CD4-positive, alpha-beta T cell (primary cell): Measurements from ENCODE around the gene DPYSL4. TPM values are rescaled to one million over a fixed set of nuclear protein-coding genes. Genes with fewer than 3 reads are reported as not detected.
A peak's percentile ranks its signal among the peaks of the same experiment; 100 is the strongest.

Experiments used
- ATAC-seq: fragments of 200-7000 bp; cut with Tn5 transposase; one replicate; pipeline ENCODE4 v1.10.0; 2022; ENCODE audit warnings: mild to moderate bottlenecking; ENCODE audit not compliant: poor library complexity
- CTCF ChIA-PET: fragments of 350-600 bp; sonication (Branson Sonifier 250); formaldehyde crosslinking; loops from one replicate; lab custom pipeline; 2021; ENCODE audit warnings: antibody characterized with exemption, inconsistent platforms; lab: Charles Lee
- POLR2A ChIA-PET: fragments of 350-600 bp; sonication (Branson Sonifier 250); formaldehyde crosslinking; loops from one replicate; lab custom pipeline; 2021; ENCODE audit warnings: antibody characterized with exemption, inconsistent platforms; lab: Charles Lee
- DNase-seq, 14 experiments: peaks; one replicate each; pipeline ENCODE4 v3.0.0-alpha.2; 2013 to 2020; ENCODE audit warnings: mixed read lengths in 2 of 14
- H3K27ac ChIP-seq, 2 donors: one replicate each; pipeline versions ENCODE4 v1.5.1 to v1.7.0; 2013; ENCODE audit warnings: low read length in 2 of 2, low read depth in 1 of 2, mild to moderate bottlenecking in 1 of 2
- H3K27me3 ChIP-seq, 2 experiments: 1 replicate in 1 of 2; 2 replicates in 1 of 2; pipeline versions ENCODE4 v1.6.1 to v1.7.0; 2013; ENCODE audit warnings: low read length in 2 of 2, control low read depth in 1 of 2, mild to moderate bottlenecking in 1 of 2, moderate library complexity in 1 of 2; ENCODE audit not compliant: insufficient read depth in 2 of 2, control insufficient read depth in 1 of 2
- H3K36me3 ChIP-seq: one replicate; pipeline ENCODE4 v1.6.1; 2013; ENCODE audit warnings: low read length, control low read depth; ENCODE audit not compliant: insufficient read depth
- H3K4me1 ChIP-seq: one replicate; pipeline ENCODE4 v1.6.1; 2013; ENCODE audit warnings: low read length, control low read depth; ENCODE audit not compliant: insufficient read depth
- H3K4me3 ChIP-seq: one replicate; pipeline ENCODE4 v1.5.1; 2013; ENCODE audit warnings: mild to moderate bottlenecking, low read length, moderate library complexity
- H3K9me3 ChIP-seq, 2 experiments: 1 replicate in 1 of 2; 2 replicates in 1 of 2; pipeline versions ENCODE4 v1.6.1 to v1.7.0; 2013; ENCODE audit warnings: low read length in 2 of 2, mild to moderate bottlenecking in 2 of 2, control low read depth in 1 of 2, moderate library complexity in 1 of 2; ENCODE audit not compliant: control insufficient read depth in 1 of 2, insufficient read depth in 1 of 2
- H3K27ac Mint-ChIP-seq: one replicate; pipeline ENCODE4 v1.8.0; 2020; ENCODE audit warnings: mixed read lengths
- H3K27me3 Mint-ChIP-seq: one replicate; pipeline ENCODE4 v1.8.0; 2021; ENCODE audit warnings: mixed read lengths
- H3K36me3 Mint-ChIP-seq: one replicate; pipeline ENCODE4 v1.8.0; 2021; ENCODE audit warnings: low read depth, mixed read lengths
- H3K4me1 Mint-ChIP-seq: one replicate; pipeline ENCODE4 v1.8.0; 2021; ENCODE audit warnings: low read depth, mixed read lengths
- H3K4me3 Mint-ChIP-seq: one replicate; pipeline ENCODE4 v1.8.0; 2020; ENCODE audit warnings: mild to moderate bottlenecking, mixed read lengths
- H3K9me3 Mint-ChIP-seq: one replicate; pipeline ENCODE4 v1.8.0; 2020; ENCODE audit warnings: mixed read lengths
- intact Hi-C, 2 experiments: fragments of 100-400 bp; cut with DNase I in 1 of 2; cut with micrococcal nuclease in 1 of 2; formaldehyde crosslinking; loops; one replicate each; pipeline versions ENCODE4 v1.15.1 to v1.9.0; 2023 to 2025; cut with DNase I, micrococcal nuclease
- total RNA-seq, 174 experiments: library from RNA in 2 of 174; stranded (reverse) in 2 of 174; gene quantifications; one replicate each; pipeline ENCODE4 v1.2.3 and lab custom pipeline; 2021 to 2026
- TF ChIP-seq, protein P1 (sequence below): fragments of 200-600 bp; IDR thresholded peaks from one replicate; pipeline ENCODE4 v1.8.0; 2022; ENCODE audit warnings: antibody characterized with exemption, mild to moderate bottlenecking

Gene DPYSL4
- total RNA-seq, 2 experiments from 2014 or later = 0.64 to 0.96 TPM

DNA sequence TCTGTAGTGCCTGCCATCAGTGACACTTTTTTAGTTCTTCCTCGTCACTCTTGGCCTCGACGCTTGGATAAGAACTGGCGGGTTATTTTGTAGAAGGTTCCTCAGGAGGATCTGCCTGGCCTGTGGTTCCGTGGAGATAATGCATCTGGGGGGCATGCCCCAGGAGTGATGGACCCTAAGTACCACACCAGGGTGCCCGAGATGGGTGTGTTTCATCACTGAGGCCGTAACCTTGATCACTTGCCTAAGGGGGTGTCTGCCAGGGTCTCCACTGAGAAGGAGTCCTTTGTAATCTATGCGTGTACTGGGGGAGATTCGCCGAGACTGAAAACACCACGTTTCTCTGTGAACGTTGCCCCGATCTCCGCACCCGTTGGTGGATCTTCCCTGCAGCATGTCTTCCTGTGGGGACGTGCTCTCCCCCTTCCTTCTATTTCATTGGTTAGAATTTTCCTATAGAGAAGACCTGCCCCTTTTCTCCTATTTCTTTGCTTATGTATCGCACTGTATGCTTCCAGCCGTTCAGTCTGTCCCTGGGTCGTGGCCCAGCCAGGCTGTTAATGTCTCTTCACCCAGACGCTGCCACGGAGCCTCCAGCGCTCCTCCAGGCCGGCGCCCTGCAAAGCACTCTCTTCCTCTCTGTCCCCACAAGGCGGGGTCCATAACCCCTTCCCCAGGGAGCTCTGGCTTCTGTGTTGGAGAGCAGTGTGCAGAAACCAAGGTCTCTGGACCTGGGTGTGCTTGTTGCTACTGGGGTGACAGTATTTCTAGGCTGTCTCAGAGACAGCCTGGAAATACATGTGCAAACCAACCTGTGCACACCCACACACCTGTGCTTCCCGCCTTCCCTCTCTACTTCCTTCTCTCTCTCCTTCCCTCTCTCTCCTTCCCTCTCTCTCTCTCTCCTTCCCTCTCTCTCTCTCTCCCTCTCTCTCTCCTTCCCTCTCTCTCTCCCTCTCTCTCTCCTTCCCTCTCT lies 14.4 kb upstream of the DPYSL4 start:
- Mint-ChIP-seq H3K4me1 (peaks cover 8% of the 10 kb centered on the region), H3K27ac (no peak overlapping the region), H3K9me3 (no peaks in the 10 kb centered on the region), H3K27me3 (peaks cover 25% of the 10 kb centered on the region), H3K4me3 (no peak overlapping the region), H3K36me3 (no peaks in the 10 kb centered on the region)
- H3K36me3 ChIP-seq = no peaks in the 10 kb centered on the region
- ChIA-PET POLR2A (no interaction called here), CTCF (no interaction called here)
- peaks cover 3% of the 10 kb centered on the region for H3K4me1 ChIP-seq
- peaks cover 0 to 5% of the 10 kb centered on the region in 2 experiments for H3K9me3 ChIP-seq
- no peak overlapping the region for H3K27ac ChIP-seq
- H3K4me3 ChIP-seq = no peak overlapping the region
- ATAC-seq = no peak
- TF ChIP-seq, protein P1, sequence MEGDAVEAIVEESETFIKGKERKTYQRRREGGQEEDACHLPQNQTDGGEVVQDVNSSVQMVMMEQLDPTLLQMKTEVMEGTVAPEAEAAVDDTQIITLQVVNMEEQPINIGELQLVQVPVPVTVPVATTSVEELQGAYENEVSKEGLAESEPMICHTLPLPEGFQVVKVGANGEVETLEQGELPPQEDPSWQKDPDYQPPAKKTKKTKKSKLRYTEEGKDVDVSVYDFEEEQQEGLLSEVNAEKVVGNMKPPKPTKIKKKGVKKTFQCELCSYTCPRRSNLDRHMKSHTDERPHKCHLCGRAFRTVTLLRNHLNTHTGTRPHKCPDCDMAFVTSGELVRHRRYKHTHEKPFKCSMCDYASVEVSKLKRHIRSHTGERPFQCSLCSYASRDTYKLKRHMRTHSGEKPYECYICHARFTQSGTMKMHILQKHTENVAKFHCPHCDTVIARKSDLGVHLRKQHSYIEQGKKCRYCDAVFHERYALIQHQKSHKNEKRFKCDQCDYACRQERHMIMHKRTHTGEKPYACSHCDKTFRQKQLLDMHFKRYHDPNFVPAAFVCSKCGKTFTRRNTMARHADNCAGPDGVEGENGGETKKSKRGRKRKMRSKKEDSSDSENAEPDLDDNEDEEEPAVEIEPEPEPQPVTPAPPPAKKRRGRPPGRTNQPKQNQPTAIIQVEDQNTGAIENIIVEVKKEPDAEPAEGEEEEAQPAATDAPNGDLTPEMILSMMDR = no peak
- peaks cover 0 to 14% of the 10 kb centered on the region in 2 experiments for H3K27me3 ChIP-seq
- intact Hi-C loops = no loop called here
- no peak for DNase-seq

DNA sequence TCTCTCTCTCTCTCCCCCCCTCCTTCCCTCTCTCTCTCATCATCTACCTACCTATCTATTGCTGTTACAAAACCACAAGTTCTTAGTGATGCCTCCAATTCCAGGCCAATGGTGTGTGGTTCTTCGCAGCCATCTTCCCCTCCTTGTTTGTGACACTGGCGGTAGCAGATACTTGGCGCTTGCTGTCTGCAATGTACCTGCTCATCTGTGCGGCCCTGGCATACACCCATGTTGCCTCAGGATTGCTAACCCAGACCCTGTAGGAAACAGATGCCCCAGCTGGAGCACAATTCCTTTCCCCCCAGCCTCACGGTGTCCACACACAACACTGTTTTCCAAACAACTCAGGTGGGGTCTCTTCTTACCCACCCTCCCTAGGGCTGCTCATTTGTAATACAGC lies 13.6 kb upstream of the DPYSL4 start:
- Histone ChIP-seq H3K27ac (no peak overlapping the region), H3K4me3 (no peak overlapping the region), H3K4me1 (peaks cover 3% of the 10 kb centered on the region), H3K27me3 (peaks cover 6 to 22% of the 10 kb centered on the region in 2 experiments), H3K36me3 (no peaks in the 10 kb centered on the region), H3K9me3 (peaks cover 0 to 5% of the 10 kb centered on the region in 2 experiments)
- CTCF ChIA-PET = no interaction called here
- DNase-seq (no peak), ATAC-seq (peak; percentile 51)
- Mint-ChIP-seq H3K27me3 (peaks cover 34% of the 10 kb centered on the region), H3K9me3 (no peaks in the 10 kb centered on the region), H3K4me1 (peaks cover 8% of the 10 kb centered on the region), H3K36me3 (no peaks in the 10 kb centered on the region), H3K27ac (peak overlapping the region; percentile 68), H3K4me3 (peak overlapping the region; percentile 34)
- TF ChIP-seq, protein P1 = no peak
- intact Hi-C loops = no loop called here
- POLR2A ChIA-PET = no interaction called here

DNA sequence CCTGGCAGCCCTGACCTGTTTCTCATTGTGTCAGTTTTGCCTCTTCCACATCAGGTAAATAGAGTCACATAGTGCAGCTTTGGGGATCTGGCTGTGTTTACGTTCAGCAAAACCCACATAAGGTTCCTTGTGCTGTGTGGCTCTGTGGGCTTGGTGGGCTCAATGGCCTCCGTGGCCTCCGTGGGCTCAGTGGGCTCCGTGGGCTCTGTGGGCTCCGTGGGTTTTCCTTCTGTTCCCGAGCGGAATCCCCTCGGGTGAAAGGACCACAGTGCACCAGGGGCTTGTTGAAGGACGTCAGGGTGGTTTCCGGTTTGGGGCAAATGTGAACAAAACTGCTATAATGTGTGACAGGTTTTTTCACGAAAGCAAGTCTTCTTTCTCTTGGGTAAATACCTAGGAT lies 12.5 kb upstream of the DPYSL4 start:
- peaks cover 0 to 5% of the 10 kb centered on the region in 2 experiments for H3K9me3 ChIP-seq
- peaks cover 40% of the 10 kb centered on the region for H3K27me3 Mint-ChIP-seq
- peaks cover 3% of the 10 kb centered on the region for H3K4me1 ChIP-seq
- no peaks in the 10 kb centered on the region for H3K36me3 ChIP-seq
- no peak overlapping the region for H3K27ac ChIP-seq
- H3K27ac Mint-ChIP-seq = no peak overlapping the region
- CTCF ChIA-PET = no interaction called here
- H3K9me3 Mint-ChIP-seq = no peaks in the 10 kb centered on the region
- no peak overlapping the region for H3K4me3 Mint-ChIP-seq
- TF ChIP-seq, protein P1 = no peak
- POLR2A ChIA-PET = no interaction called here
- H3K36me3 Mint-ChIP-seq = no peaks in the 10 kb centered on the region
- H3K27me3 ChIP-seq = peaks cover 13 to 27% of the 10 kb centered on the region in 2 experiments
- peaks cover 8% of the 10 kb centered on the region for H3K4me1 Mint-ChIP-seq
- no peak overlapping the region for H3K4me3 ChIP-seq
- ATAC-seq (no peak), DNase-seq (no peak)
- intact Hi-C loops = no loop called here
